Gastrocnemius medialis (tissue), 4 donors: Measurements from ENCODE around the gene GJB4. TPM values are rescaled to one million over a fixed set of nuclear protein-coding genes. Genes with fewer than 3 reads are reported as not detected.
"Not testable (repeated sequence)": the region's sequence is repeated elsewhere in the genome, so short reads cannot be mapped to it uniquely, and the experiment has no call there.

Experiments
- ATAC-seq, 2 donors: fragments of 150-250 bp; one replicate each; pipeline ENCODE4 v1.9.1; 2016
- DNase-seq, 2 donors: peaks; one replicate each; pipeline ENCODE4 v3.0.0-alpha.2; 2019
- H3K27ac ChIP-seq, 4 donors: fragments of 200-600 bp; sonication (generic); 1 replicate in 1 of 4; 2 replicates in 3 of 4; pipeline ENCODE4 v1.5.1; 2016 to 2018; ENCODE audit warnings: mild to moderate bottlenecking in 2 of 4, moderate library complexity in 1 of 4
- H3K27me3 ChIP-seq, 3 donors: fragments of 200-600 bp; sonication (generic) in 2 of 3; 1 replicate in 1 of 3; 2 replicates in 2 of 3; pipeline versions ENCODE4 v1.5.1 to v1.6.0; 2016 to 2019; ENCODE audit warnings: mild to moderate bottlenecking in 1 of 3, moderate library complexity in 1 of 3
- H3K36me3 ChIP-seq, 2 donors: fragments of 200-600 bp; sonication (generic) in 1 of 2; one replicate each; pipeline ENCODE4 v1.5.1; 2017 to 2018
- H3K4me1 ChIP-seq, 2 donors: fragments of 200-600 bp; sonication (generic) in 1 of 2; one replicate each; pipeline ENCODE4 v1.5.1; 2016 to 2017; ENCODE audit warnings: mild to moderate bottlenecking in 2 of 2
- H3K4me3 ChIP-seq, 4 donors: fragments of 200-600 bp; sonication (generic) in 3 of 4; 1 replicate in 1 of 4; 2 replicates in 3 of 4; pipeline ENCODE4 v1.5.1; 2016 to 2019; ENCODE audit warnings: mild to moderate bottlenecking in 2 of 4
- H3K9me3 ChIP-seq, 3 donors: fragments of 200-600 bp; sonication (generic) in 2 of 3; 1 replicate in 1 of 3; 2 replicates in 2 of 3; pipeline ENCODE4 v1.5.1; 2016 to 2019
- CTCF ChIP-seq, 5 experiments: fragments of 450-650 bp in 3 of 5; fragments of 200-600 bp in 2 of 5; sonication (generic) in 2 of 5; IDR thresholded peaks in 4 of 5; conservative IDR thresholded peaks in 1 of 5; 1 replicate in 4 of 5; 2 replicates in 1 of 5; pipeline ENCODE4 v1.5.1; 2016 to 2019; ENCODE audit warnings: antibody characterized with exemption in 5 of 5, mild to moderate bottlenecking in 3 of 5, moderate library complexity in 3 of 5
- POLR2A ChIP-seq, 2 donors: fragments of 450-650 bp; IDR thresholded peaks; one replicate each; pipeline ENCODE4 v1.6.1; 2017; ENCODE audit warnings: antibody characterized with exemption in 2 of 2, mild to moderate bottlenecking in 2 of 2, moderate library complexity in 2 of 2
- in situ Hi-C, 4 donors: fragments of 200-750 bp; cut with MboI; loops; one replicate each; pipeline versions ENCODE4 v1.15.0 to v1.8.0; 2017; ENCODE audit warnings: low sequenced_read_pairs in 4 of 4
- intact Hi-C: fragments of 100-400 bp; cut with DNase I; formaldehyde crosslinking; loops from one replicate; pipeline ENCODE4 v1.15.1; 2023; ENCODE audit warnings: low total_unique reads
- total RNA-seq, 4 donors: library from RNA; depleted of rRNA; stranded (reverse); fragments of >200 nt; gene quantifications; one replicate each; pipeline versions ENCODE4 v1.1.0 to v1.2.3, GENCODE V29; 2016

GJB4 gene
- total RNA-seq, 4 donors from 2014 or later: not detected

DNA sequence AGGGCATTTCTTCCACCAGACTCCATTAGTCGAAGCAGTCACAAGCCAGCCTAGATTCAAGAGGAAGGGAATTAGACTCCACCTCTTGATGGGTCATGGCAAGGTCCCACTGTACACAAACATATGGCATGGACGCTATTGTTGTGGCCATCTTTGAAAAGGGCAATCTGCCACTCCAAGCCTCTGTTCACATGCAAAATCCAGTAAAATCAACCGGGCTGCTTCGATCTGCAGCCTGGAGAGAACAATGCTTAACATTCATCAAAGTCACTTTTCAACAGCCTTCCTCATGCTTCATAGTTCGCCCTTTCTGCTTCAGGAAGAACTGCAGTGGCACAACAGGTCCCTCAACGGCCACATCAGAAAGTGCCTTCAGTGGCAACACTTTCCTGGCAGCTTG is 32.7 kb upstream of the GJB4 start:
- no peak overlapping the region for H3K27ac ChIP-seq
- no peak for TF ChIP-seq CTCF (IDR thresholded peaks at IDR 0.05 in 4 of 5, conservative IDR thresholded peaks at IDR 0.05 in 1 of 5)
- TF ChIP-seq POLR2A (IDR thresholded peaks at IDR 0.05): no peak
- no peak overlapping the region for H3K4me3 ChIP-seq
- H3K36me3 ChIP-seq: no peaks in the 10 kb centered on the region
- DNase-seq: no peak
- ATAC-seq: no peak
- no peaks in the 10 kb centered on the region for H3K4me1 ChIP-seq
- H3K27me3 ChIP-seq: peaks cover 0 to 4% (median 3%) of the 10 kb centered on the region in 3 donors
- intact Hi-C loops (no loop called here), in situ Hi-C loops (loop anchor here in 1 of 4 donors (25.0 kb wide), 1 partner anchor 1090 kb away; no protein-coding TSS in a partner anchor)
- H3K9me3 ChIP-seq: no peaks in the 10 kb centered on the region

- ATAC-seq (no peak), DNase-seq (no peak)
- in situ Hi-C loops (loop anchor here in 1 of 4 donors (25.0 kb wide), 1 partner anchor 1093 kb away; no protein-coding TSS in a partner anchor), intact Hi-C loops (no loop called here)
- no peaks in the 10 kb centered on the region for H3K36me3 ChIP-seq
- no peaks in the 10 kb centered on the region for H3K9me3 ChIP-seq
- H3K4me3 ChIP-seq: no peak overlapping the region
- H3K27ac ChIP-seq: no peak overlapping the region
- peaks cover 0 to 4% (median 0%) of the 10 kb centered on the region in 3 donors for H3K27me3 ChIP-seq
- H3K4me1 ChIP-seq: no peaks in the 10 kb centered on the region
- TF ChIP-seq CTCF (IDR thresholded peaks at IDR 0.05 in 4 of 5, conservative IDR thresholded peaks at IDR 0.05 in 1 of 5): no peak
- TF ChIP-seq POLR2A (IDR thresholded peaks at IDR 0.05): no peak
These were observed 29.1 kb upstream of the GJB4 start for GRCh38 chr1:34730485-34730884.

- H3K9me3 ChIP-seq, intact Hi-C loops, H3K4me3 ChIP-seq, H3K36me3 ChIP-seq, DNase-seq, H3K27ac ChIP-seq, H3K27me3 ChIP-seq, H3K4me1 ChIP-seq, ATAC-seq: not testable (repeated sequence)
- in situ Hi-C loops: loop anchor here in 1 of 4 donors (25.0 kb wide), 1 partner anchor 1096 kb away; no protein-coding TSS in a partner anchor
These were observed 26.7 kb upstream of the GJB4 start for GRCh38 chr1:34732831-34733230.

DNA sequence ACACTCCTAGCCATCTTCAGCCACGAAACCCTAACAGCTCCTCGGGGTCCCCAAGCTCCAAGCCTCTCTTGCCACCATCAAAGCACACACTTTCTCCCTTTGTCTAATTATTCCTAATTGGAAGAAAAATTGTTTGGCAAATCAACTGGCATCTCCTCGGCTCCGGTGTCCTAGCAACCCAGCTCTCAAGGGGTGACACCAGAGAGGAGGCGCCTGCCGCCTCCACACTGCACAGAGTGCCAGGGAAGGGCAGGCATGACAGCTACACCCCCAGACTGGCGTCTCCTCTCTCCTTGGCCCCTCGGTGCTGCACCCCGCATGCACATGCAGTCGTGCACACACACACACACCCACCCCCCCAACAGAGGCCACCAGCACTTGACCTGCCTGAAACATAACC is 22.8 kb upstream of the GJB4 start:
- no peaks in the 10 kb centered on the region for H3K4me1 ChIP-seq
- peaks cover 0 to 7% (median 4%) of the 10 kb centered on the region in 3 donors for H3K27me3 ChIP-seq
- no peak for TF ChIP-seq POLR2A (IDR thresholded peaks at IDR 0.05)
- in situ Hi-C loops: loop anchor here in 1 of 4 donors (25.0 kb wide), 1 partner anchor 1099 kb away; no protein-coding TSS in a partner anchor
- no peak overlapping the region for H3K27ac ChIP-seq
- H3K9me3 ChIP-seq: no peaks in the 10 kb centered on the region
- ATAC-seq (no peak), DNase-seq (no peak)
- H3K4me3 ChIP-seq: no peak overlapping the region
- no peaks in the 10 kb centered on the region for H3K36me3 ChIP-seq
- intact Hi-C loops: no loop called here

- DNase-seq, H3K4me1 ChIP-seq, H3K27ac ChIP-seq, H3K36me3 ChIP-seq, ATAC-seq, H3K27me3 ChIP-seq, intact Hi-C loops, H3K9me3 ChIP-seq, H3K4me3 ChIP-seq: not testable (repeated sequence)
- in situ Hi-C loops: loop anchor here in 1 of 4 donors (25.0 kb wide), 1 partner anchor 1100 kb away; no protein-coding TSS in a partner anchor
These were observed 22.3 kb upstream of the GJB4 start for GRCh38 chr1:34737236-34737635.

DNA sequence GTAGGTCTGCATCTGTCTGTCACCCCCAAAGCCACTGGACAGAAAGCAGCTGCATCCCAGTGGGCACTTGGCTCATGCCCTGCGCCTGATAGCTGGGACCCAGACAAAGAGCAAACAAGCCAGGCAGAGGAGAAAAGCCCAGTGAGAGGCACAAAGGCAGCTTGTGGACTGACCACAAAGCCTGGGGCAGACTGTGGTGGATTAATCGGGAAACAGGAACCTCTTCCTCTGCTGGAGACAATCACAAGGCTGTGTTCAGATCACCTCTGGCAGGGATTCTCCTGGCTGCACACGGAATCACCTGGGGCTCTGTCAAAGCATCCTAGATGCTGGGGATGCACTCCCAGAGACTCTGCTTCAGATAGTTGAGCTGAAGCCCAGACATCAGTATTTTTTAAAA is 19.9 kb upstream of the GJB4 start:
- H3K36me3 ChIP-seq: no peaks in the 10 kb centered on the region
- H3K27ac ChIP-seq: no peak overlapping the region
- ATAC-seq (no peak), DNase-seq (no peak)
- H3K4me3 ChIP-seq: no peak overlapping the region
- intact Hi-C loops (no loop called here), in situ Hi-C loops (loop anchor here (10.0 to 25.0 kb wide), 2 partner anchors 1102 to 1105 kb away; no protein-coding TSS in a partner anchor)
- no peaks in the 10 kb centered on the region for H3K9me3 ChIP-seq
- TF ChIP-seq CTCF (IDR thresholded peaks at IDR 0.05 in 4 of 5, conservative IDR thresholded peaks at IDR 0.05 in 1 of 5) (no peak), POLR2A (IDR thresholded peaks at IDR 0.05) (no peak)
- H3K4me1 ChIP-seq: no peaks in the 10 kb centered on the region
- H3K27me3 ChIP-seq: peaks cover 0 to 7% (median 4%) of the 10 kb centered on the region in 3 donors
